ENCODE results near the gene GNB3.
"Not testable (repeated sequence)": the region's sequence is repeated elsewhere in the genome, so short reads cannot be mapped to it uniquely, and the experiment has no call there.

GNB3 gene

GRCh38 chr12:6886206-6886999 lies 45.7 kb downstream of the GNB3 start:
- not testable (repeated sequence) for DNase-seq

GRCh38 chr12:6887460-6887859 lies 46.7 kb downstream of the GNB3 start:
- no peak for DNase-seq

- no peak for DNase-seq
Measured at GRCh38 chr12:6888360-6888759, 47.6 kb downstream of the GNB3 start.

GRCh38 chr12:6888794-6889193 lies 48.1 kb downstream of the GNB3 start:
- DNase-seq: not testable (repeated sequence)

GRCh38 chr12:6889775-6890573 lies 49.2 kb downstream of the GNB3 start:
- DNase-seq: not testable (repeated sequence)

- DNase-seq: peak; percentile 99
Measured at GRCh38 chr12:6890789-6891645, 50.3 kb downstream of the GNB3 start.

GRCh38 chr12:6891646-6892001 lies 50.9 kb downstream of the GNB3 start:
- DNase-seq: no peak

- DNase-seq: not testable (repeated sequence)
Measured at GRCh38 chr12:6892683-6893082, 52.0 kb downstream of the GNB3 start.

- no peak for DNase-seq
Measured at GRCh38 chr12:6894321-6894720, 53.6 kb downstream of the GNB3 start.

All from GDM1 (cell line).